Neuron (in vitro differentiated cells): ENCODE data around the gene KDM2A.

Experiments
- H2AFZ ChIP-seq: one replicate; pipeline ENCODE4 v1.6.1; 2013; ENCODE audit warnings: low read depth, mild to moderate bottlenecking, inconsistent platforms, low read length, moderate library complexity
- H3K27me3 ChIP-seq: one replicate; pipeline ENCODE4 v1.6.1; 2013; ENCODE audit warnings: low read length; ENCODE audit not compliant: insufficient read depth
- H3K36me3 ChIP-seq: one replicate; pipeline ENCODE4 v1.6.1; 2013; ENCODE audit warnings: low read length; ENCODE audit not compliant: insufficient read depth
- H3K4me1 ChIP-seq: one replicate; pipeline ENCODE4 v1.6.1; 2013; ENCODE audit warnings: low read length; ENCODE audit not compliant: insufficient read depth
- H3K4me3 ChIP-seq: 2 replicates; pipeline ENCODE4 v1.5.1; 2013; ENCODE audit warnings: mild to moderate bottlenecking, low read length, moderate library complexity
- H3K9me3 ChIP-seq: one replicate; pipeline ENCODE4 v1.6.1; 2013; ENCODE audit warnings: low read length

The KDM2A gene

DNA sequence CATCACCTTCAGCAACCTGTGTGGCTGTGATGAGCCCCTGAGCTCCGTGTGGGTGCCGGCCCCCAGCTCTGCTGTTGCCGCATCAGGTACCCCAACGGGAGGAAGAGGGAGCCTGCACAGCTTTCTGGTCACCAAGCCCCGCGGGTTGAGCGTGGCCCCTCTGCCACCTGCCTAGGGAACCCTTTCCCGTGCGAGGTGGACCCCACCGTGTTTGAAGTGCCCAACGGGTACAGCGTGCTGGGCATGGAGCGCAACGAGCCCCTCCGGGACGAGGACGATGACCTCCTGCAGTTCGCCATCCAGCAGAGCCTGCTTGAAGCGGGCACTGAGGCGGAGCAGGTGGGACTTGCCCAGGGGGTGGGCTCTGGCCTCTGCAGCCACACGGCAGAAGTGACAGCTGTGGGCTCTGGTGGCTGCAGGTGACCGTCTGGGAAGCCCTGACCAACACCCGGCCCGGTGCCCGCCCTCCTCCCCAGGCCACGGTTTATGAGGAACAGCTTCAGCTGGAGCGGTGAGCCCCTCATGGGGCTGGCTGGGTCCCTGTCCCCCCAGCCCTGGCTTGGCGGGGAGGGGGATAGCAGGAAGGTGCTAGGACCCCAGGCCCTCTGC lies 182.4 kb downstream of the KDM2A start:
- Histone ChIP-seq H3K4me3 (no peak overlapping the region), H3K9me3 (peaks cover 3% of the 10 kb centered on the region), H3K36me3 (peaks cover 33% of the 10 kb centered on the region), H2AFZ (no peak overlapping the region), H3K27me3 (no peaks in the 10 kb centered on the region), H3K4me1 (peaks cover 10% of the 10 kb centered on the region)

DNA sequence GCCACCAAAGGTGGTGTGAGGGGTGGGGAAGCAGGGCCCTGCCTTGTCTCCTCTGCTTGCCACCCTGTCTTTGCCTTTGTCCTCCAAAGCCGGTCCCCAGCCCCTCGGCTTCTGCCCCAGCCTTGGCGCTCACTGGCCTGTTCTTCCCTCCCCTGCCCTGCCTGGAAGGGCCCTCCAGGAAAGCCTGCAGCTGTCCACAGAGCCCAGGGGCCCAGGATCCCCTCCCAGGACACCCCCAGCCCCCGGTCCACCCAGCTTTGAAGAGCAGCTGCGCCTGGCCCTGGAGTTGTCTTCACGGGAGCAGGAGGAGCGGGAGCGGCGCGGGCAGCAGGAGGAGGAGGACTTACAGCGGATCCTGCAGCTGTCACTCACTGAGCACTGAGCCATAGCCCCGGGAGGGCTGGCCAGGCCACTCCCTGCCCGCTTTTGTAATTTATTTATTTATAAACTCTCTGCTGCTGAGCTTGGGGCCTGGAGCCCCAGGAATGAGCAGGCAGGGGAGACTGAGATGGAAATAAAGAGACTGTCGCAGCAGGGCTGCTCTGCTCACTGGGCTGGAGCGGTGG lies 183.0 kb downstream of the KDM2A start:
- H3K27me3 ChIP-seq: no peaks in the 10 kb centered on the region
- no peaks in the 10 kb centered on the region for H3K9me3 ChIP-seq
- H3K4me1 ChIP-seq: peaks cover 10% of the 10 kb centered on the region
- no peak overlapping the region for H2AFZ ChIP-seq
- H3K36me3 ChIP-seq: peaks cover 29% of the 10 kb centered on the region
- no peak overlapping the region for H3K4me3 ChIP-seq

DNA sequence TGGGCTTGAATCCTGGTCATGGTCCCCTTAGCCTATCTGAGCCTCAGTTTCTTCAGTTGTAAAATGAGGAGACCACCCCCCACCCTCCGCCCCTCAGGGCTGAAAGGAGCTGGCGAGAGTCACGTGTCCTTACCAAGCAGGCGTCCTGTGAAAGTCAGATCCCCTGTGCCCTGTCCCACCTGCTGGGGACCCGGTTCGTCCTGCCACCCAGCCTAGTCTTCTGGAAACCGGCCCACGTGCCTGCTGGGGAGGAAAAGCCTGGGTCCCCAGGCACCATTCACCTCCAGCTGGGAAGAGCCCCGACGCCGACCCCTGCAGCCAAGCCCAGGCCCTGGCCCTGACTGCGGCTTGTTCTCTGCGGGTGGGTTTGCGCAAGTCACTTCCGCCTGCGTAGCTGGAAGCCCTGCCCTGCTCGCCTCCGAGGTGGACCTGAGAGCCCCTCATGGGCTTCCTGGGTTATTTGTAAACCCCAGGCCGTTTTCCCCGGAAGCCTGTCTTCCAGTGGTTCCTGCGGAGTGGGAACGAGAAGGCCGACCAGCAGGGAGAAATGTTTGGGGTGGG lies 183.6 kb downstream of the KDM2A start:
- Histone ChIP-seq H3K9me3 (no peaks in the 10 kb centered on the region), H2AFZ (no peak overlapping the region), H3K4me1 (peaks cover 10% of the 10 kb centered on the region), H3K36me3 (peaks cover 29% of the 10 kb centered on the region), H3K27me3 (no peaks in the 10 kb centered on the region), H3K4me3 (no peak overlapping the region)

DNA sequence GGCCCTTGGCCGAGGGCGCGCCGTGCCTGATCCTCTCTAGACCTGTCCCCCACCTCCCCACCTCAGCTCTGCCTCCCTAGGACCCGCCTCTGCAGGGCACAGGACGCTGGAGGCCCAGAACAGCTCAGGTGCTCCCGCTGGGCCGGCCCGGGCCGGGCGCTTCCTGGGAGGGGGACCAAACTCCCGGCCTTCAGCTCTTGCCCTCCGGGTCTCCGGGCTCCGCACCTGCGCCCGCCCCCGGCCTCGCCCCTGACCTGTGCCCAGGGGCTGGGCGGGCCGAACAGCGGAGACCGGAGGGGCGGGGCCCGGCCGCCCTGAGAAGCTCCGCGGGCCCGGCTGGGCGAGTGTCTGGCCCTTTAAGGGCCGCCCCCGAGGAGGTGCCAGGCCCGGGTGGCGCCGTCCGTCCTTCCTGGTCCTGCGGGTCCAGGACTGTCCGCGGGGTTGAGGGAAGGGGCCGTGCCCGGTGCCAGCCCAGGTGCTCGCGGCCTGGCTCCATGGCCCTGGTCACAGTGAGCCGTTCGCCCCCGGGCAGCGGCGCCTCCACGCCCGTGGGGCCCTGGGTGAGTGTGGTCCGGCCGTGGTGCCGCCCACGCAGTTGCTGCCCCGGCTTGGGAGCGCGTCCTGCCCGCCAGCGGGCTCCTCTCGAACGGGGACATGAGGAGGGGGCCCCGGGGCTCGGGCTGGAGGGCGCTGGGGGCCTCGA lies 184.2 kb downstream of the KDM2A start, which contains the start of gene SSH3:
Gene SSH3, plus strand, starts transcription at position 399 of the 703 bp plus-strand sequence. Its CDS starts 96 bp downstream, at position 495.
- Histone ChIP-seq H3K27me3 (no peaks in the 10 kb centered on the region), H2AFZ (no peak within 1 kb of the TSS), H3K4me3 (no peak within 1 kb of the TSS), H3K36me3 (peaks cover 28% of the 10 kb centered on the region), H3K4me1 (peaks cover 10% of the 10 kb centered on the region), H3K9me3 (no peaks in the 10 kb centered on the region)

DNA sequence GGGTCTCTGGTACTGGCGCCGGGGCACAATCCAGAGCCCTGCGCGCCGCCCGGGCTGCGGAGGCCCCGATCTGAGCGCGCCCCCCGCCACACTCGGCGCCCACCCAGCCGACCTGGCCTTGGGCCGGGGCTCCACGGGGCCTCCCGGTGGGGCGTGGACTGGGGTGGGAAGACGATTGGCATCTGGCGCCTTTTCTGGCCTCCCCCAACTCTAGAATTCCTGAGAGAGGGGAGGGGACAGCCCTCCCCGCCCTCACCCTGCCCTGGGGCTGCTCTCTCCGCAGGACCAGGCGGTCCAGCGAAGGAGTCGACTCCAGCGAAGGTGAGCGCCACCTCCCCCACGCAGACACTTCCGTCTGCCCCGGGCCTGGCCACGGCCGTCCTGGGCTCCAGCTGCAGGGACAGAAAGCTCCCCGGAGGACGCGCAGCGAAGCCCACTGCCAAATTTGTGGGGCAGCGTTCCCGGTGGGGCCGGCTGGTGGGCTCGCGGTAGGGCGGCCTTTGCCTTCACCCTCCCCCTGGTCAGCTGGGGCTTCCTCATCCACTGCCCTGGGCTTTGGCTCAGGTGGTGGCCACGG lies 184.9 kb downstream of the KDM2A start:
- Histone ChIP-seq H3K4me3 (no peak overlapping the region), H3K9me3 (no peaks in the 10 kb centered on the region), H3K36me3 (peaks cover 22% of the 10 kb centered on the region), H3K4me1 (peaks cover 10% of the 10 kb centered on the region), H2AFZ (no peak overlapping the region), H3K27me3 (no peaks in the 10 kb centered on the region)

DNA sequence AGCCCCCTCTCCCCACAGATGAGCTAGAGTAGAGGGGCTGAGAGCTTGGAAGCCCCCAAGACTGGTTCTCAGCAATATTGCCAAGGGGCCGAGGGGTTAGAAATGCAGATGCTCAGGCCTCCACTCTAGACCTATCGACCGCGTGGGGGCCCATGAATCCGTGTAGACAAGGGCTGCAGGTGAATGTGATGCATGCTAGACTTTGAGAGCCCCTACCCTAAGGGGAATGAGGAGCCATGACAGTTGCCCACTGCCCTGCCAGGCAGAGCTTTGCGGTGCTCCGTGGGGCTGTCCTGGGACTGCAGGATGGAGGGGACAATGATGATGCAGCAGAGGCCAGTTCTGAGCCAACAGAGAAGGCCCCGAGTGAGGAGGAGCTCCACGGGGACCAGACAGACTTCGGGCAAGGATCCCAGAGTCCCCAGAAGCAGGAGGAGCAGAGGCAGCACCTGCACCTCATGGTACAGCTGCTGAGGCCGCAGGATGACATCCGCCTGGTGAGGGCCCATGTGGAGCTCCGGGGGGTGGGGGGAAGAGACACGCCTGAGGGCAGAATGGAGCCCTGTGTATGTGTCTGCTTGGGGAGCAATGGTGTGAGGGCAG lies 185.5 kb downstream of the KDM2A start:
- Histone ChIP-seq H3K9me3 (no peaks in the 10 kb centered on the region), H3K27me3 (no peaks in the 10 kb centered on the region), H3K4me3 (no peak overlapping the region), H2AFZ (no peak overlapping the region), H3K36me3 (peaks cover 15% of the 10 kb centered on the region), H3K4me1 (peaks cover 10% of the 10 kb centered on the region)

DNA sequence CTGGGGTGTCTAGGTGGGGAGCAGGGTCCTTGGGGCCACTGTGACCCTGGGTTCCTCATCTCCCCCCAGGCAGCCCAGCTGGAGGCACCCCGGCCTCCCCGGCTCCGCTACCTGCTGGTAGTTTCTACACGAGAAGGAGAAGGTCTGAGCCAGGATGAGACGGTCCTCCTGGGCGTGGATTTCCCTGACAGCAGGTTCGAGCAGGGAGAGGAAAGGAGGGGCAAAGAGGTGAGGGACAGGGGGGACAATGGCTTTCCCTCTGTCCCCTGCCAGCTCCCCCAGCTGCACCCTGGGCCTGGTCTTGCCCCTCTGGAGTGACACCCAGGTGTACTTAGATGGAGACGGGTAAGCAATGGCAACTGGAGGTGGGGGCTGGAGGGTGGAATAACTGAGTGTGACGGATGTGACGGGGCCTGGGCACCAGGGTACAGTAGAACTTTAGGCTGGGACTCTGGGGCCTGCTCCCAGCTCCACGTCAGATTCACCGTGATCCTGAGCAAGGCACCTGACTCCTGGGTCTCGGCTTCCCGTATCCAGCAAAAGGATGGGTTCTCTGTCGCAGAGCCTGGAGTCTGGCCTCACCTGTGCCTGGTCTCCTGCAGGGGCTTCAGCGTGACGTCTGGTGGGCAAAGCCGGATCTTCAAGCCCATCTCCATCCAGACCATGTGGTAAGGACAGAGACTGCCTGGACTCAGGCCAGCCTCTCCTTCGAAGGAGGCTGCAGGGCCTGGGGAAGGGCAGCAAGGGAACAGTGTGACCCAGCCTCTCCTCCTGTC lies 187.9 kb downstream of the KDM2A start:
- Histone ChIP-seq H3K4me1 (peaks cover 4% of the 10 kb centered on the region), H3K4me3 (no peak overlapping the region), H3K9me3 (no peaks in the 10 kb centered on the region), H3K27me3 (no peaks in the 10 kb centered on the region), H3K36me3 (no peaks in the 10 kb centered on the region), H2AFZ (no peak overlapping the region)

DNA sequence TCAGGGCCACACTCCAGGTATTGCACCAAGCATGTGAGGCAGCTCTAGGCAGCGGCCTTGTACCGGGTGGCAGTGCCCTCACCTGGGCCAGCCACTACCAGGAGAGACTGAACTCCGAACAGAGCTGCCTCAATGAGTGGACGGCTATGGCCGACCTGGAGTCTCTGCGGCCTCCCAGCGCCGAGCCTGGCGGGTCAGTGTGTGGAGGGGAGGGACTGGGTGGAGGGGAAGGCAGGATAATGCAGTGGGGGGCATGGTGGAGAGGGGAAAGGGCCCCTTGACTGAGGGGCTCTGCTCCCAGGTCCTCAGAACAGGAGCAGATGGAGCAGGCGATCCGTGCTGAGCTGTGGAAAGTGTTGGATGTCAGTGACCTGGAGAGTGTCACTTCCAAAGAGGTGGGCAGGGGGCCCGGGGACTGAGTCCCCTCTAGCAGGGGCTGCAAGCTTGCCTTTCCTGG lies 188.5 kb downstream of the KDM2A start:
- Histone ChIP-seq H3K9me3 (no peaks in the 10 kb centered on the region), H3K4me1 (peaks cover under 1% of the 10 kb centered on the region), H3K27me3 (no peaks in the 10 kb centered on the region), H3K4me3 (no peak overlapping the region), H2AFZ (no peak overlapping the region), H3K36me3 (no peaks in the 10 kb centered on the region)
